Fibroblast of peridontal ligament (primary cell): ENCODE results near the gene CALD1.

Source experiments
- DNase-seq: peaks from one replicate; pipeline ENCODE4 v3.0.0-alpha.2; 2010; ENCODE audit errors: extremely low read depth

CALD1 gene

DNA sequence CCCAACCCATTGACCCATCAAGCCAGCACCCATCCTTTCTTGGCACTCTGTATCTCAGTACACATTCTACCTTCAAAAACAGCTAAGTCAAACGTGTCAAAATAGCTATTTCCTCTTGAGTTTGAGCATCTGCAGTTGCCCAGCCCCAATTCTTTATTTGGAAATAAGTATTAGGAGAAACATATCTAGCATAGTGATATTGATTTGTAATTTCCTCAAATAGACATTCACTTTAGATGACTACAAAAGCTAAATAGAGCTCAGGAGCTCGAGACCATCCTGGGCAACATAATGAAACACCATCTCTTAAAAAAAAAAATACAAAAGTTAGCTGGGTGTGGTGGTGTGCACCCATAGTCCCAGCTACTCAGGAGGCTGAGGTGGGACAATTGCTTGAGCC lies 147.6 kb downstream of the CALD1 start:
- DNase-seq = no peak

DNA sequence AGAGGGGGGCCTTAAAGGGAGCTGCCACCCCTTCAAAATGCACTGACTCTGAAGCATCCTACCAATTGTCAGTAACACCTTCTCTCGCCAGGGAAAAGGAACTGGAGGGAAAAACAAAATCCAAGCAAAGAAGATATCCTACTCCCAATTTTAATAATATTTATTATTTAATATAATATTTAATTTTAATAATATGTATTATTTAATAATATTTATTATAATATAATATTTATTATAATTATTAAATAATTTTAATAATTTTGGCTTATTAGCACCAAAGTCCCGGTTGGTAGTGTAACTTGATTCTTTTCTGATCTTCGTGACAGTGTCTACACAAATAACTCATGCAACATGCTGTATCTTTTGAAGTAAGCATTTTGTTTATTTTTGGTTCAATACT lies 148.3 kb downstream of the CALD1 start:
- DNase-seq = no peak

DNA sequence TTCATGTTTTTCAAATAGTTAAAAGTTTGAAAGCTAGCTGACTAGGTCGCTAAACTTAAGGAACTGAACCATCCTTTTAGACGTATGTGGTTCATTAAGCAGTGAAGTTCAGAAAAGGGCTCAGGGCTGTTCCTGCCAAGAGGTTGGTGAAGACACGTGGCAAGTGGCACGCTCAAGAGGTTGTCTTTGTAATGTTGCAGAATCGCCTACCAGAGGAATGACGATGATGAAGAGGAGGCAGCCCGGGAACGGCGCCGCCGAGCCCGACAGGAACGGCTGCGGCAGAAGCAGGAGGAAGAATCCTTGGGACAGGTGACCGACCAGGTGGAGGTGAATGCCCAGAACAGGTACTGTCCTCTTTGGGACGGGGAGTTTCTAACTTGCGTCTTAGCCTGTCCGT lies 149.1 kb downstream of the CALD1 start:
- no peak for DNase-seq

DNA sequence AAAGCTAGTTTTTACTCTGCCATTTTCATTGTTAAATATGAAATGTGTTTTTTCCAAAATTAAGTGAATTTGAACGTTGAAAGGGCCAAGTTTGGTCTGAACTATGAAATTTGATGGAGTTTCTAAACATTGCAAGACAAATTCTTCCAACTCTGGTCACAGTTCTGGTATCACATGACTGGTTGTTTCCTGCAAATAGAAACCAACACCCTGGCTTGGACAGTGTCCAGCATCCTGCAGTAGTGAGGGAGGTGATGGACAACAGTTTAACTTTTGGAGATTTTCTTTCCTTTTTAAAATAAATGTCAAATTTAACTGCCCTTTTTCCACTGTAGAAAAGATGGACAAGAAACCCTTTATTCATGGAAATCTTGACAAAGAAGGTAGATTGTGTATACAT lies 152.1 kb downstream of the CALD1 start:
- DNase-seq = peak; percentile 82

DNA sequence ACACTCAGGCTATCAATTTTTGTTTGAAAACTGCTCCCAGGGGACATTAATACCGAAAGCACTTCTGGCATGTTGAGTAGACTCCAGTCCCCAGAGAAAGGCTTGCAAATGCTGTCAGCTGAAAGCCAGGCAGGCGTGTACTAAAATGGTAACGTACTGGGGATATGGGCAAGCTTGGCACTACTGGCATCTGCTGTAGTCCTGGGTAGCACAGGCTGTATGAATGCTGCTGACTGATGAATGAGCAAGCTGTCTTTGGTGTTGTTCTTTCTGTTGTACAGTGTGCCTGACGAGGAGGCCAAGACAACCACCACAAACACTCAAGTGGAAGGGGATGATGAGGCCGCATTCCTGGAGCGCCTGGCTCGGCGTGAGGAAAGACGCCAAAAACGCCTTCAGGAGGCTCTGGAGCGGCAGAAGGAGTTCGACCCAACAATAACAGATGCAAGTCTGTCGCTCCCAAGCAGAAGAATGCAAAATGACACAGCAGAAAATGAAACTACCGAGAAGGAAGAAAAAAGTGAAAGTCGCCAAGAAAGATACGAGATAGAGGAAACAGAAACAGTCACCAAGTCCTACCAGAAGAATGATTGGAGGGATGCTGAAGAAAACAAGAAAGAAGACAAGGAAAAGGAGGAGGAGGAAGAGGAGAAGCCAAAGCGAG lies 153.4 kb downstream of the CALD1 start:
- no peak for DNase-seq

DNA sequence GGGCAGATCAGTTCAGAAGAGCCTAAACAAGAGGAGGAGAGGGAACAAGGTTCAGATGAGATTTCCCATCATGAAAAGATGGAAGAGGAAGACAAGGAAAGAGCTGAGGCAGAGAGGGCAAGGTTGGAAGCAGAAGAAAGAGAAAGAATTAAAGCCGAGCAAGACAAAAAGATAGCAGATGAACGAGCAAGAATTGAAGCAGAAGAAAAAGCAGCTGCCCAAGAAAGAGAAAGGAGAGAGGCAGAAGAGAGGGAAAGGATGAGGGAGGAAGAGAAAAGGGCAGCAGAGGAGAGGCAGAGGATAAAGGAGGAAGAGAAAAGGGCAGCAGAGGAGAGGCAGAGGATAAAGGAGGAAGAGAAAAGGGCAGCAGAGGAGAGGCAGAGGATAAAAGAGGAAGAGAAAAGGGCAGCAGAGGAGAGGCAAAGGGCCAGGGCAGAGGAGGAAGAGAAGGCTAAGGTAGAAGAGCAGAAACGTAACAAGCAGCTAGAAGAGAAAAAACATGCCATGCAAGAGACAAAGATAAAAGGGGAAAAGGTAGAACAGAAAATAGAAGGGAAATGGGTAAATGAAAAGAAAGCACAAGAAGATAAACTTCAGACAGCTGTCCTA lies 154.1 kb downstream of the CALD1 start:
- DNase-seq = no peak

DNA sequence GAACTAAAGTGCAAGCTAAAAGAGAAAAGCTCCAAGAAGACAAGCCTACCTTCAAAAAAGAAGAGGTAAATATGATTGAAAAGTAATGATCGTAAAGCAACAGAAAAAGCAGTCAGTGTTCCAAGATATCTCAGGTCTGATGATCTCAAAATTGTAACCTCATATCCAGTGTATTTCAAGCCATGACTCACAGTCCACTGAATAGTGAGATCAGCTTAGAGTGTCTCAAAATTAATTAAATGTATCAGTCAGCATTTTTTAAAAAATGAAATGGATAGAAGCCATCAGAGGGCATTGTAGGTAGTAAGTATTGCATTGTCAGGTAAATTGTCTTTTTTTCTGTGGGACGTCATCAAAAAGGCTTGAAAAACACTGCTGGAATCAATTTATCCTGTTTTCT lies 156.3 kb downstream of the CALD1 start:
- DNase-seq = peak; percentile 62

DNA sequence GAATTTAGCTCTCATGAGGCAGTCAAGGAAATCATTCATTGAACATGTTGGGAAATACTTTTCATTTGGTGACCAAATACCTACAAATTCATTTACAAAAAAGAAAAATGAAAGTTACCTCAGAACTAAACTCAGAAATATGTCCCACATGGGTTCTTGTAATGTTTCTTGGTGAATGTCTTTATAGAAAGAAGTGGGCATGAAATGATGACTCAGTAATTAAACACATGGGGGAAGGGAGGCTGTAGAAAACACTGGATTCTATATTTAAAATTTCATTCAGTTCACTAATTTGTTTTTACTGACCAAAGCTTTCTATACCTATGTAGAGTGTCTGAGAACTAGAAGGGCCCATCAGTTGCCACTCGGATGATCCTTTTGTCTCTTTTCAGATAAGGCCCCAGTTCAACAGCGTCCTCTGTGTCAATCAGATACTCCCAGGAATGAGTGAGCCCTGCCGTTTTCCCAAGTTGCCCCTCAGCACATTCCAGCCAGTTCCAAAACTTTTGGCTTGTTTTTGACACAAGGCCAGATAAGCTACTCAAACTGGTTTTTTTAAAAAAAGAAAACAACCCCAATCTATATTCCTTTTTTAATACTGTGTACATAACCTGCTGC lies 157.6 kb downstream of the CALD1 start:
- DNase-seq = peak; percentile 49

DNA sequence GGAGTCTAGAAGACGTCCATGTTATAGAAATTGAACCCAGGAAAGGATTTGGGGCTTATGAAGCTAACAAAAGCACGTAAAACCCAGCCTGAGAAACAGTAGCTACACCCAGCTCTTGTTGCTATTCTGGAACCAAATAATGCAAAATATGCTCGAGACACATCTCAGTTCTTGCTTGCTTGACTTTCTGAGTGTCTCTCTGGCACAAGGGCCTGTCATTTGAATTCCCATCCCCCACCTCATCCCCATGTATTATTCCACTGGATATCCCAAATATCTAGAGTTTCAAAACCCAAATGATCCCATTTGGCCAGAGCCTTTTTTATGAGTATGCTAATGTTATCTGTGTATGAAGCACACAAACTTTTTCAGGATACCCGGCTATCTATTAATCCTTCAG lies 158.7 kb downstream of the CALD1 start:
- no peak for DNase-seq

DNA sequence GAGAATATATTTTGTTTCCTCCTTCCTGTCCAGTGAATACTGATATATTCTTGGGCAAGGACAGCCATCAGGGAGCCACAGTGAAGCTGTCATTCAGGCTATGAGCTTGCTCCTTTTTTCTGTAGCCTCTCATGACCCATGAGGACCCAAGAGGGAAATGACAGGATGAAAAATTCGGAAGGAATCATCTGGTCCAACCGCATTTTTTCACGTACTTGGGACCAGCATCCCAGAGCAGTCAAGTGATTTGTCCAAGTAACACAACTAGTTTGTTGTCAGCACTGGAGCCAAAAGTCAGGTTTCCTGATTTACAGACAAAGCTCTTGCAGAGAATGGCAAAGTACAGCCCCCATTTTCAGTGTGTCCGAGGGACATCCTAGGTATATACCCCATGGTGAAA lies 159.7 kb downstream of the CALD1 start:
- no peak for DNase-seq

DNA sequence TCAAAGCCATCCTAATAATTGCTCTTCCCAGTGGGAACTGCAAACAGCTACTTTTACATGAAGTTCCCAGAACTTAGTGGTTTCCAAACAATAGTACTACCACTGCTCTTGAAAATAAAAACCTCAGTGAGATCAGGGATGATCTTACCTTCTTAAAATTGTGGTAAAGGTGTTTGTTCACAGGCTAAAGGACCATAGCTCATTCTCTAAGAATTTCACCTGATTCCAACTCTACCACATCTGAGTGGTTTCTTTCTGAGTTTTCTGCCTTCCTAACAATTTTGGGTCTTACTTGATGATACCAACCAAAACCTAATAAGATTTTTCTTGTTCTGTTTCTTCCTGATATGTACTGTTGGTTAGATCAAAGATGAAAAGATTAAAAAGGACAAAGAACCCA lies 161.3 kb downstream of the CALD1 start:
- DNase-seq = no peak

DNA sequence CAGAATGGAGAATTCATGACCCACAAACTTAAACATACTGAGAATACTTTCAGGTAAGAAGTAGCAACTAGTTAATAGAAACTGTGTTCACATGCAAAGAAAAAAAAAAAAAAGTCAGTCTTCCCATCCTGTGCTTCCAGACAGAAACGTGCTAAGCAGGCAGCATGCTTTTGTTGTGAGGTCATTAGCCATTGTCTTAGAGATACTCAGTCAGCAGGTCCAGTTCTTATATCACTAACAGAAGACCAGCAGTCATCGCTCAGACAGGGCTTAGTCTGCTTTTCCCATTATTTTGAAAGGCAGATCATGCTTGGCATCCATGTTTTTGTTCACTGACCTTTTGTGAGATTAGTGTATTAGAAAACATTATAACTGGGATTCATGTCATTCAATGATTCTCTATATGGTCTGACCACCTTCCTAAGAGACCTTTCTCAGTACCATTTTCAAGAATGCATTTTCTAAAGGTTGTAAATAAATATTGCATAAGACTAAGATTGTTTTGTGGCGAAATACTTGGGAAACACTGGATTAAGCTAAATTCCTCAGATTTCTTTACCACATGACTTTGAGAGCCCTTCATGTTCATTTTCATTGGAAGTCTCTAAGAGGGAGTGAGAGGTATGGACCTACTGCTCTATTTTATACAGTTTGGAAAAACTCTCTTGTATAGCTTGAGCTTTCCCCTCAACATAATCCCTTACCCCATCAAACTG lies 161.9 kb downstream of the CALD1 start:
- DNase-seq = peak; percentile 77

DNA sequence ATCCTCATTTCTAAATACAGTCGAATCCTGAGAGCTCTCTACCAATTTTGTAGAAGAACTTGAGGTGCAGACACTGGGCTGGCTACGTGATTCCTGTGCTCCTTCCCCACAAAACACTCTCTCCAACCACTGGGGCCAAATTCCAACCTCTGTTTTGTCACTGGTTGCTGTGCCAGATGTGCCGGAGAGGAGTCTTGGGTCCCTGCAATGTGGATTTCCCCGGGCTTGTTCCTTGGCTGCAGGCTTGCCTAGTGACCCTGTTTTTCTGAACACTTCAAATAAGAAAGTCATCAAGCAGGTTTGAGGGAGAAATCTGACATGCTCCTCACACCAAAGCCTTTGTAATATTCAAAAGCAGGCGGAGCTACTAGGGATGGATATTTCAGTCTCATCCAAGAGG lies 162.5 kb downstream of the CALD1 start:
- no peak for DNase-seq

DNA sequence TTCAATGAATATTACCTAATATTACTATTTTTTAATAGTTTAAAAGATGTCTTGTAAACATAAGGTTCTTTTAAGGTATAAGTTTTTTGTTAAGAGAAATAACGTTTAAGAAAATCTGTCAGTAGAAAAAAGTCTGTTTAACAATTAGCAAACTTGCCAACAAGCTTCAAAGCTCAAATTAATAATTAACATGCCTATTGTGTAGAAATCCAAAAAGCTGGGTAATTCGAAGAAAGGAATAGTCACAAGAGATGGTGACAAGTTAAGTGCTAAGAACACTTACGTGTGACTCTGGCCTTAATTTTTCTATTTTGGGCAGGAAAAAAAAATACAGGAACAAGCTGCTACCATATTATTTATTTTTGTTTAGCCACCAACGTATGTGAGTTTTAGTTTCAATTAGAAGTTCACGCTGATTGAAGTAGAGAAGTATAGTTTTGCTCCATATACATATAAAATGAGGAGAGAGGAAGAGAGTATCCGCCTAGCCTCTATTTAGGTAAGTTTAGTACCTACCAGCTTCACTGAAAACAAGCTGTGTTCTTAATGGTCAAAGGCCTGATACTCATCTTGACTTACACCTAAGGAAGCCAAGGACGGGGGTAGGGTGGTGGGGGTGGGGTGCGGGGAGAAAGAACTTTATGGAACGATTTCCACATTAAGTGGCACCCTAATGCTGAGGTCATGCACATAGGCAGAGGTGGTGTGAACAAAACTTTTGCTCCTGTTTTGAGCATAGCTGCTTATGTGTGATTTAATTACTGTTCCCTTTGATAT lies 163.4 kb downstream of the CALD1 start:
- no peak for DNase-seq

DNA sequence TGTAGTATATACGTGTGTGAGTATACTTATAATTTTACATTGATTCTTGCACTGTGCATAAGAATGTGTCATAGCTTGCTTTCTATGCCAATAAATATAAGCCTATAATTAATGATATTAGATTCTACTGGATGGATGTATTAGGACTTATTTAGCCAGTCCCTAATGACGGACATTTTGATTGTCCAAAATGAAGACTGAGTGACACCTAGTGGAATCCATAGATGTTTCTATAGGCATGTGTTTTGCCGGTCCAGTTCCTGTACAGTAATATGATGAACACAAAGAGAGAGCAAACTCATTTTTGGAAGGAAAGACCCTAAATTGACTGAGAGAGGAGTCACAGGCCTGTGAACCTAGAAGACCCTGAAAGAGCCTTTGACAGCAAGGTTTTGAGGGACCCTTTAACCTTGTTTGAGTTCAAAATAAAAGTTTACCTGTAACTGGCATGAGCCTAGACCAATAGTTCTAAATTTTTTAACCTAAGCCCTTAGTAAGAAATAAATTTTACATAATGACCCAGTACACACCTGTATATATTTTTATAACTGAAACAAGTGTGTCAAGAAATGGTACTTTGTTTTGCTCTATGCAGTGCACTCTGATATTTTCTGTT lies 164.5 kb downstream of the CALD1 start:
- peak; percentile 49 for DNase-seq

DNA sequence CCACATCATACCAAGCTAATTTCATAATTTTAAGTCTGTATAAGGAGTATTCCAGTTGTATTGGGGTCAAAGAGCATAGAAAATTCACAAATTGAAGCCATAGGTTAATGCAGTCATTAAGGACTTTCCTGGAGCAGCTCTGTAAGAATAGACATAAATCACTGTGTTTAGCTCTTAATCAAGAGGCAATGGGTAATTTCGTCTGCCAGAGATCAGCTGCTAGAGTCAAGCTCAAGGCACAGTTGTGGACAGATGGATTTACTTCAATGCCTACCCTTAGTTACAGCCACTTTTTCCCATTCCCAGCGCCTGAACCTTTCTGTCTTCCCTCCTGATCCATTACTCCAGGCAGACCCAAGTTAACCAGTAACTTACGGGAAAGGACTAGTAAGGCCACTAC lies 166.3 kb downstream of the CALD1 start:
- no peak for DNase-seq

DNA sequence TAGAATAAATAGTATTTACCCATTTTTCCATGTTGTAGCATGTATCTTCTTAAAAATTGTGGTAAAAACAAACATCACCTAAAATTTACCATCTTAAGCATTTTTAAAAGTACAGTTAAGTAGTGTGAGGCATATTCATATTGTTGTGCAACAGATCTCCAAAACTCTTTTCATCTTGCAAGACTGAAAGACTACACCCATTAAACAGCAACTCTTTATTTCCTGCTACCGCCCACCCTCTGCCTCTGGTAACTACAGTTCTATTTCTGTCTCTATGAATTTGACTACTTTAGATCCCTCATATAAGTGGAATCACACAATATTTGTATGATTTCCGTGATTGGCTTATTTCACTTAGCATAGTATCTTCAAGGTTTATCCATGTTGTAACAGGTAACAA lies 166.8 kb downstream of the CALD1 start:
- DNase-seq = peak; percentile 68

DNA sequence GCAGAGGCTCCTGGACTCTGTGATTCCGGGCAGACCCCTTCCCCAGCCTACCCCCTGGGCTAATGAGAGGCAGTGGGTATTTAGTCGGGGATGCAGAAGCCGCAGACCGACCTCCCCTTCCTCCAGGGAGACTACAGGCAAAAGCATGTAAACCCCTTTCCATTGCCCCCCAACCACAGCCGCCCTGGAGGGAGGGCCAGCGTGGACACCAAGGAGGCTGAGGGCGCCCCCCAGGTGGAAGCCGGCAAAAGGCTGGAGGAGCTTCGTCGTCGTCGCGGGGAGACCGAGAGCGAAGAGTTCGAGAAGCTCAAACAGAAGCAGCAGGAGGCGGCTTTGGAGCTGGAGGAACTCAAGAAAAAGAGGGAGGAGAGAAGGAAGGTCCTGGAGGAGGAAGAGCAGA lies 167.9 kb downstream of the CALD1 start:
- DNase-seq = no peak

DNA sequence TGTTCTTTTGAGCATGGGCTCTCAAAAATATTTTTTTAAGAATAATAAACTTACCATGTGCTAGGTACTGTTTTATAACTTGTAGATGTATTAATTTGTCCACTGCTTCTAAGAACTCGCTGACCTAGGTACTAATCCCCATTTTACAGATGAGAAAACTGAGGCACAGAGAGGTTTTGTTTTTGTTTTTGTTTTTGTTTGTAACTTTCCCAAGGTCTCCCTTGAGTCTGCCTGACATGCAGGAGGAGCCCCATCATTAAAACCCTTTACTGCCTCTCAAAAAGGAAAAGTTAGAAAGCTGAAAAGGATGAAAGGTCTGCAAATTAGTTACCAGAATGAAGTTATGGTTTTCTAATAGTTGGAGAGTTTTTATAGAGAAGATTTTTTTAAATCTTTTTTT lies 168.4 kb downstream of the CALD1 start:
- no peak for DNase-seq

DNA sequence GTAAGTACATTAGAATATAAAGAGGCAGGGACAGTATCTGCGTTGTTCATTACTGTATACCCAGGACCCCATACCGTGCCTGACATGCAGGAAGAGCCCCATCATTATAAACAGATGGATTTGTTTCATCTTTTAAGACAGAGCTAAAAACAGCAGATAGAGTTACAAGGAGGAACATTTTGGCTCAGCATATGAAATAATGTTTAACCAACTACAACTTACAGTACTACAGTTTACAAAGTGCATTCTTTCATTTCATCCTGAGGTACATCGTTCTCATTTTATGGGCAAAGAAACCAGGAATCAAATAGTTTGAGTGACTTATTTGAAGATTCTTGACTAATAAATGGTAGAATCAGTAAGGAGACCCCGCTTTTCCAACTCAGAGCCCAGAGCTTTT lies 168.8 kb downstream of the CALD1 start:
- DNase-seq = peak; percentile 54

DNA sequence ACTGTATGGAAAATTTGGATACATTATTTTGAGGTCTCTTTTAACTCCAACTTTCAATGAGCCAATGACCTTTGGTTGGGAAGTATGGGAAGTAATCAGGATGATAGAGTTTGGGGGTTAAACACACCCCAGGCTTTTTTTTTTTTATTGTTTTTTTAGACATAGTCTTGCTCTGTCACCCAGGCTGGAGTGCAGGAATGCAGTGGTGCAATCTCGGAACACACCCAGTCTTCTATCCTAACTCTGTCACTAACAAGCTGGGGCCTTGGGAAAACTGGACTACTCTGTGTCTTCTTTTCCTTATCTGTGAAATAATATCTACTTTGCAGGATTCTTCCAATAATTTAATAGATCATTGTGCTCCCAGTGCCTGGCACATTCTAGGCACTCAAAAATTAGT lies 169.3 kb downstream of the CALD1 start:
- DNase-seq = peak; percentile 50

DNA sequence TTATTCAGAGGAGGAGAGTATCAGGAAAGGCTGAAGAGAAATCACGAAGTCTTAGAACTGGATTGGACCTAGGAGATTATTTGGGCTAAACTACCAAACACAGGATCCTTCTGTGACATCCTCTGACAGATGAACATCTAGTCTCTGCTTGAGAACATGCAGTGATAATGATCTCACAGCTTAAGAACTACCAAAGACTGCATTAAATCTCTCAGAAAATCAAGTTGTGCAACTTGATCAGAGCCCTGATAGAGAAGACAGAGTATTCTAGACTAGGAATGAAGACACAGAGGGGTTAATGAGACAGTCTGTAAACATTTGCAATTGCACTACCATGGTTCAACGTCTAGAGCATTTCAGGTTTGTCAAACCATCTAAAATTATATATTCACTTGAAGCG lies 169.7 kb downstream of the CALD1 start:
- no peak for DNase-seq
